SIG-M5 treated with dmso at 0.1 percent for 504 hours (cell line): ENCODE measurements around the gene RLN1.
A peak's percentile ranks its signal among the peaks of the same experiment; 100 is the strongest.
"Not testable (repeated sequence)": the region's sequence is repeated elsewhere in the genome, so short reads cannot be mapped to it uniquely, and the experiment has no call there.

Experiments
- DNase-seq: peaks from one replicate; lab custom pipeline; 2025; ENCODE audit not compliant: unreplicated experiment; lab: John Stamatoyannopoulos, UW

Gene RLN1

GRCh38 chr9:5338992-5339981 lies at the start of gene RLN1:
Gene RLN1 (minus strand): TSS chr9:5339876. CDS start chr9:5339746, 130 bp downstream.
- DNase-seq = not testable (repeated sequence)

- peak; percentile 39 for DNase-seq
Observed at GRCh38 chr9:5389109-5389732, 49.5 kb upstream of the RLN1 start.

DNA sequence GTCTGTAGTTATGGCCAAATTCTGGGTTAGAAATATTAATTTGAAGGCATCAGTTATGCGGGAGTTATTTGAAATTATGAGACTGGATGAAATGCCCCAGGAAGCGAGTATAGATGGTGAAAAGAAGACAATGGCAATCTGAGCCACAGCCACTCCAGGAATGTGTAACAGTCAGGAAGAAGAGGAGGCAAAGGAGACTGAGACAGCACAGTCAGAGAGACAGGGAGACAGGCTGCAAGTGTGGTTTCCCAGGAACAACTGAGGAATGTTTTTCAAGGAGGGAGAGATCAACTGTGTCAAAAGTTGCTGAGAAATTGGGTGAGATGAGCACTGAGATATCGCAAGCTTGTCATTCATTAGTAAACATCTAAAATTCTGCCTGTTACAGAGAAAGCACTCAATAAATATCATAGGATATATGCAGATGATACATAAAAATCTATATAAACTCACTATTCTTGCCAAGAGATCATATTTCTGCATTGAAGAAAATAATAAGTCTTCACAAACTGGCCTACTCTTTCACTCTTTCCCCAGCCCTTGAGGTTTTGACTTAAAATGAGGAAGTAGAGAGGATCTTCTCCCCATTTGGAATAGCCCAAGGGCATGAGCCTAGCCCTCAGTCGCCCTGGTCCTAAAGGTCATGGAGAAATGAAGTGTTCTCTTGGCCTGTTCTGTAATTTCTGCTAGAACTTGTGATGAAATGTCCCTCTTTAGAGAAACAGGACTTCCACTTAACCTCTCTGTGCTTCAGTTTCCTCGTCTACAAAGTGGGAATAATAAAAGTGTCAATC lies 48.5 kb upstream of the RLN1 start:
- peak; percentile 51 for DNase-seq

GRCh38 chr9:5384436-5384835 lies 44.8 kb upstream of the RLN1 start:
- DNase-seq = no peak

DNA sequence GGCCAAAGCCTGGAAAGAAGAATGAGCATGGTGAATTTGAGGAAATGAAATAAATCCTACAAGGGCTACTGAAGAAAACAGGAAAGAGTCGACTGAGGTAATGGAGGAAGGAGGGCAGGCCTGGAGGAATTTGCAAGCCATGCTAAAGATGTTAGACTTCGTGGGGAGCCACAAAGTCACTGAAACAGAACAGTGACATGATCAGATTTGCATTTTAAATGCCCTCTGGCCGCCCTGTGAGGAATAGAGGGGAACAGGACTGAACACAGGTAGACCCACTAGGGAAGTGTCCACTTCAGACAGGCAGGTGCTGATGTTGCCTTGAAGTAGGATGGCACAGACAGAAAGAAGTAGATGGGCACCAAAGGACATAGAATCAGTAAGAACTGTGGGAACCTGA lies 42.8 kb upstream of the RLN1 start:
- no peak for DNase-seq

- DNase-seq = no peak
Observed at GRCh38 chr9:5375790-5376477, 36.3 kb upstream of the RLN1 start.

DNA sequence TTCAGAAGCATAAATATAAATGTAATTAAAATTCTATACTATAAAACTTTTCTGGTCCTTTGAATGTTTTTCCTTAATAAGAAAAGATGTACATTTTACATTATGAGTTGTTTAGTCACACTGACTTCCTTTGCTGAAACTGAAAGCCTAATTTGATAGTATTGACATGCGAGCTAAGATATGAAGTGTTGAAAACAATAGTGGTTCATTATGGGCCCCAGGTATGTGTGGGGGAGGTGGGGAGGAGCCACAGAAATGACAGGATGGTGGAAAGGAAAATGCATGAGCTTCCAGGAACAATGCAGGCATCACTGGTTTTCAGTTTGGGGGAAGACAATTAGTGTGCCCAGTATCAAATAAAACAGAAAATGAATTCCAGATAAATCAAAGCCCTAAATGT lies 35.4 kb upstream of the RLN1 start:
- no peak for DNase-seq

DNA sequence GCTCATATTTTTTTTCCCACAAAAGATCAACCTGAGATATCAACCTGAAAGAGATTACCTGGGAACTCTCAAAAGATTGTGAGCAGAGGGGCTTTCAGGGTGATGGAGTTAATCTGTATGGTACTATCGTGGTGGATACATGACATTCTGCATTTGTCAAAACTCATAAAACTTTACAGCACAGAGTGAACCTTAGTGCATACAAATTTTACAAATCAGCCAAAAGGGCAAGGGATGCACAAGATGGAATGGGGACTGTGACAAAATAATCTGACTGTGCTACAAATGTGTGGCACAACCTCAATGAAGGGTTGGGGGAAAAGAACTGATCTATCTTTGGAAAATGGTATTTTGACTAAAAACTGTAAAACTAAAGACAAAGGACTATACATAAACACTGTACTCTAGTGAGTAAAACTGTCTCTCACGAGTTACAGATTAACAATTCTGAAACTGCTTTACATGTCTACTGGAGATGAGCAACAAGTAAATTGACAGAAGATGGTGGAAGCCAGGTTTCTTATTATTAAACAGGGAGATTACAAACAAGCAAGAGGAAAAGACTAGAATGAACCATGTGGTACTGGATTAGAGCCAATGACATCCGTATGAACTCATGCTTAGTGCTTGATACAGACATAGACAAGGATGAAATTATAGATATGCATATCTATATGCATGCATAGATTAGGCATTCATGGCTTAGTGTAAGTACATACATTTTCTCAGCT lies 24.8 kb upstream of the RLN1 start:
- DNase-seq = no peak

- no peak for DNase-seq
Observed at GRCh38 chr9:5361326-5362010, 21.8 kb upstream of the RLN1 start.

- DNase-seq = no peak
Observed at GRCh38 chr9:5360341-5360740, 20.7 kb upstream of the RLN1 start.

- DNase-seq = no peak
Observed at GRCh38 chr9:5357431-5358105, 17.9 kb upstream of the RLN1 start.

GRCh38 chr9:5355817-5356216 lies 16.1 kb upstream of the RLN1 start:
- DNase-seq = no peak

GRCh38 chr9:5355226-5355625 lies 15.6 kb upstream of the RLN1 start:
- no peak for DNase-seq

- no peak for DNase-seq
Observed at GRCh38 chr9:5354184-5354583, 14.5 kb upstream of the RLN1 start.

- DNase-seq = no peak
Observed at GRCh38 chr9:5352637-5353248, 13.1 kb upstream of the RLN1 start.

DNA sequence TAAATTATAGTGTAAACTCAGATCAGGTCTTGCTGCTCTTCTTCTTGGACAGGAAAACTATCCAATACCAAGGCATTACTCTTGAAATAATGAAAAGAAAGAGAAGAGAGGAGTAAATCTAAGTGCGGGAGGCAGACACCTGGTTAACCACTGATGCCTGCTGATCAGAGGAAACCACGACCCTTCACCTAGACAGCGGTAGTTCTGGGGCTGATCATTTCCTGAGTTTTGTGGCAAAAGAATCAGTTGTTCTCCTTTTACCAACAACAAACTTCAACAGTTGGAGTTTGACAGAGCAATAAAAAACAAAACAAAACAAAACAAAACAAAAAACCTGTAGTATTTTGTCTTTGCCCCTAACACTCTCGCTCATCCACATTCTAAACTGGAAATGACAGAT lies 3.0 kb downstream of the RLN1 start:
- DNase-seq = no peak

GRCh38 chr9:5331276-5331675 lies 8.4 kb downstream of the RLN1 start:
- DNase-seq = not testable (repeated sequence)

- no peak for DNase-seq
Observed at GRCh38 chr9:5326893-5327548, 12.7 kb downstream of the RLN1 start.
